Activated CD4-positive, alpha-beta T cell treated with anti-CD3 and anti-CD28 coated beads, Interleukin-10, Interleukin-2, amounts not matched to agents 100 ng/mL and 50 ng/mL, durations not matched to agents 16 hours and 8 hours (primary cell): ENCODE results near the gene GPRC5A.

Experiments used
- DNase-seq: peaks from one replicate; pipeline ENCODE4 v3.0.0-alpha.2; 2020

Gene GPRC5A

DNA sequence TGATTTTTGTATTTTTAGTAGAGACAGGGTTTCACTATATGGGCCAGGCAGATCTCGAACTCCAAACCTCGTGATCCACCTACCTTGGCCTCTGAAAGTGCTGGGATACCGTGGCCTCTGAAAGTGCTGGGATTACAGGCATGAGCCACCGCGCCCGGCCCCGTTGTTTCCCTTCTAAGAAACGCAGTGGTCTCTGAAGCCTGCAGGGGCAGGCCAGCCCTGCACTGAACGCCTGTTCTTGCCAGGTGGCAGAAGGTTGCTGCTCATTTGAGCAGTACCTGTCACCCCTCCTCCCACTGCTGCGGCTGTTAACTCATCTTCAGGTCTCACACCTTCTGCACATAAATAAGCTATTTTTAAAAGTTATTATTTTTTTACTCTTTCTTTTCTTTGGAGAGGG, 24.3 kb downstream of the GPRC5A start:
- DNase-seq = no peak

DNA sequence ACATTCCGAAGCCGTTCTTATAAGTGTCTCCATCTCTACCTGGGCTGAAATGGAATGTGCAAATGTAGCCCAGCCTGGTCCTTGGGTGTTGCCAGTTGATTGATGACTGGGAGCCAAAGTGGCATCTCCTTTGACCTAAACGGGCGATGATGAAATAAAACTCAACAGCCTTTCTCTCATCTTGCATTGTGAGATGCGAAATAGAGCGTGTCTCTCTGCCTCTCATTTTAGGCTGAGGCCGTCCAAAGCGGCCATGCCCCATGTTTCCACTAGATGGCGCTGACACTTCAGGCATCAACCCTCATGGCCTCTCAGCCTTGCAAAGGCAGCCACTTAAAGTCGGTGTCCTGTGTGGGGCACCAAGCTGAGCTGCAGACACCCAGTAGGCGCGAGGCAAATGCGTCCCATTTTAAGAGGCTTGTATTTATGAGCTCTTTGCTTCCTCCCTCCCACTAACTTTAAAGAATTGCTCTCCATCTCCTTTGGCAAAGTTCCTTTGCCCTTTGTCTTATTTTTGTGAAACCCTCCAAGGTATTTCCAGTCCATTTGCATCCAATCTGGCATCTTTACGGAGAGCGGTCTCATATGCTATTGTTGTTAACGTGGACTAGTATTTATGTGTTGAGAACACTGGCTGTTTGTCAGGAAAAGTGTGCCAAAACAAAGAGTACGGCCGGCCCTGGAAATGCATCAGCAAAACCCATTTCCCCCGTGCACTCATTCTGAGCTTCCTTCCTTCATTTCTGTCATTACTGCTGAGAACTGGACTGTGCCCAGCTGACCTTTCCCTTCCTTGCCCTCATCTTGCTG, 25.0 kb downstream of the GPRC5A start:
- DNase-seq = peak; percentile 91

DNA sequence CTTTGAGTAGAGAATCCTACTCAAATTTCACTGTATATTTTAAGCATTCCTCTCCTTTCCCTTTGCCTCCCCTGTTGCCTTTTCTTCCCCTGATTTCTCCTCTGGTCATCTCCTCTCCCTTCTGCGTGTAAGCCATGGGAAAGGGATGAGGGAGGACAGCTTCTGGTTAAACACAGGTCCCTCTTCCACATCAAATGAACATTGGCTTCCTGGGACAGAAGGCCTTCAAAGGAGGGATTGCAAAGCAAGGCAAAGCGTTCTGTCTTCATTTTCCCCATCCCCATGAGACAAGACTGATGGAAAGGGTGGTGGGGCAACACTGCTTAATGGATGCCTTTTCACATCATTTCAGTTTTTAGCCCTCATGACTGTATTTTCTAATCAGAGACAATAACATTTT, 26.2 kb downstream of the GPRC5A start:
- DNase-seq = no peak

DNA sequence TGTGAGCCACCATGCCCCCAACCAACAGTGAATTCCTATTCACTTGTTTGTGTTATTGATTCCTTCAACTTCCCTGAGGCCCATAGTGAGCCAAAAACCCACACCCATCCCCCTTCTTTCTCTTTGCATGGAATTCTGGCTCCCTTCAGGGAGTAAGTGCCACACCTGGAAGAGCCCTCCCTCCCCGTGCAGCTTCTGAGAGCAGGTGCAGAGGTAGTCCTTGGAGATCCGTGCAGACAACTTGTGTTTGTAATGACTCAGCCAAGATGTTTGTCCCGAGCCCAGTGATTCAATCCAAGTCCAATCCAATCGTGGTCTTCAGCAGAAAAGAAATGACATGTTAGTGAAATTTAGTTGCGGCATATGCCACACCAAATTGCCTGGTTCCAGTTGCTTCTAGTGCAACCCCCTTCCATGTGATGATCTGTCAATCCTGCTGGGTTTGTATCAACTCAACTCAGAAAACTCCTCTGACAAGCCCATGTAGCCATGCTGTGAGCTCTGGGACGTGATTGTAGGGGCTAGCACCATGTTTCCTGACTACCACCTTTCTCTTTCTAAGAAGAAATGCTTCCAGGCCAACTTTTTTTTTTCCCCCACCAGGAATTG, 27.5 kb downstream of the GPRC5A start:
- DNase-seq = no peak

DNA sequence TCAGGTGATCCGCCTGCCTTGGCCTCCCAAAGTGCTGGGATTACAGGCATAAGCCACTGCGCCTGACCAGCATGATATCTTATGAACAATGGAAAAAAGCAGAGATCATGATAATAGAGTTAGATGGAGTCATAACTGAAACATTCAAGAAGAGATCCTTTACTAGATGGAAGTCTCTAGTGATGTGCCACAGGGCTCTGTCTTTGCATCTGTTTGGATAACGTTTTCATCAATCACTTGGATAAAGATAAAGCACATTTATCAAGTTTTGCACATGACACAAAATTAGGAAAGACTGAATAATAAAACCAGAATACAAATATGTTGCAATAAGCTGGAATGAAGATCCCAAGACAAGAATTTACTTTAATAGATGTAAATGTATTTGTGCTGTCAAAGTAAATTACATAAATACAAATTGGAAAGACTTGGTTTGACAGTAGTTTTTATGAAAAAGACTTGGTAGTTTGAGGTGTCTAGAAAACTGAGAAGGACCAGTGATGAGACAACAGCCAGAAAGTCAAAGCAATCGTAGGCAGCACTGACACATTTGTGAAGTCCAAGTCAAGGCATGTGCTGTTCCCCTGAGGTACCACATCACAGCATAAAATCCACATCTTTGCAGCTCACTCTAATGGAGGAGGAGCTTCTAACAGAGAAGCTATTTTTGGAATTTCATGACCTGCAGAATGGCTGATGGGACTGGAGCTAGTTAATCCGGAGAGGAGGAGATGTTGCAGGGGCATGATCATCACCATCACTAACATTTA, 28.5 kb downstream of the GPRC5A start:
- no peak for DNase-seq

DNA sequence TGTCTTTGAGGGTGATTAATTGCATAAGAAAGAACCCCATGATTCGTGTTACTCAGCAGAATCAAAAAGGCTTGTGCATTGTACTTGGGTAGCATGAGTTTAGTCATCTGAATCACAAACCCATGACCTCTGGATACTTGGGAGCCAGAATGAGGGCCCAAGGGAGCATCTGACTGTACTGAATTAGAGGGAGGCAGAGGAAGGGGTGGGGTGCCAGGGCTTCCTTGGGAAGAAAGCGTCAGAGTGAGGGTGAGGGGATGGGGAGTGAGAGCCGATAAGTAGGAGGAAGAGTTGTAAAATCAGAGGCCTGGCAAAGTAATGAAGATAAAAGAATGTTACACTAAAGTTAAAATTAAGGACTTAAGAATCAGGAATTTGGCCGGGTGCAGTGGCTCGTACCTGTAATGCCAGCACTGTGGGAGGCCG, 30.8 kb downstream of the GPRC5A start:
- DNase-seq = no peak

DNA sequence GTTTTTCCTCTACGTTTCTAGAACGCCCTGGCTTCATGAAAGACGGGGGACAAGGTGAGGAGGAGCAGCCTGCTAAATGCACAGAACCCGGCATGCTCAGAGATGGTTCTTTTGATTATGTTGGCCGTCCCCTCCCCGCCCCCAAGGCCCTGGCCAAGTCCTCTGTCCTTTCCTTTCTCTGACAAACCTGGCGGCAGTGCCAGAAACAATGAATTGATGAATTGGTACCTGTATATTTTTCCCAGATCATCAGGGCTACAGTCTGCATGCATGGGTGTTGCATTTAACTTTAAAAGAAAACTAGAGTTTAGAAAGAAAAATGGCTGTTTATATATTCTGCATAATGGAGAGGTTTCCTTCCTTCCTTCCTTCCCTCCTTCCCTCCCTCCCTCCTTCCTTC, 31.6 kb downstream of the GPRC5A start:
- no peak for DNase-seq

DNA sequence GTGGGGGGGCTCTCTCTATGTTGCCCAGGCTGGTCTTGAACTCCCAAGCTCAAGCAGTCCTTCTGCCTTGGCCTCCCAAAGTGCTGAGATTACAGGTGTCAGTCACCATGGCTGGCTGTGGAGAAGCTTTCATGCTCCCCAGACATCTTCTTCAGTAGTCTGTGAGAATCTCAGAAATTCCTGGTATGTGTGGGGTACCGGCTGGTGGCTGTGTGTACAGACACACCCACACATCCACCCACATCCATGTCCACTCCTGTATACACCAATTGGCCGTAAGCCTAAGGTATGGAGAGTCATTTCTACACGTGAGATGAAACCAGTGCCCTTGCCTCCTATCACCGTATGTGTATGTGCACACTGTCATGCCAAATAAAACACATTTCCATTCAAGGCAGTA, 32.8 kb downstream of the GPRC5A start:
- DNase-seq = no peak

DNA sequence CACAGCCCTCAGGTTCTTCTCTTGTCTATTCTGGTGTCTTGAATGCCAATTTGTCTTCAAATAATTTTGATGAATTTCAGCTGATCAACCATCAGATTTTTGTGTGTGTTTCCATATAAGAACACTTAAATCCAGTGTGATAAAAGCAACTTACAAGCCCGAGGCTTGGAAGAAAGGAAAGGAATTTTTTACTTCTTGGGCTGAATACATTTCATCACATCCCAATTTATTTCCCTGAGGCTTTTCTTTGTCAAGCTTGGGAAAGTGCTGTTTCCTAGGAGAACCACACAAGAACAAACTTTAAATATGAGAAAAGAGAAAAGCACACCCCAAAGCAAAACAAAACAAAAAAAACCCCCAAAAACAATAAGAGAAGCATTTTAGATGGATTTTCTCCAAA, 34.0 kb downstream of the GPRC5A start:
- DNase-seq = no peak

DNA sequence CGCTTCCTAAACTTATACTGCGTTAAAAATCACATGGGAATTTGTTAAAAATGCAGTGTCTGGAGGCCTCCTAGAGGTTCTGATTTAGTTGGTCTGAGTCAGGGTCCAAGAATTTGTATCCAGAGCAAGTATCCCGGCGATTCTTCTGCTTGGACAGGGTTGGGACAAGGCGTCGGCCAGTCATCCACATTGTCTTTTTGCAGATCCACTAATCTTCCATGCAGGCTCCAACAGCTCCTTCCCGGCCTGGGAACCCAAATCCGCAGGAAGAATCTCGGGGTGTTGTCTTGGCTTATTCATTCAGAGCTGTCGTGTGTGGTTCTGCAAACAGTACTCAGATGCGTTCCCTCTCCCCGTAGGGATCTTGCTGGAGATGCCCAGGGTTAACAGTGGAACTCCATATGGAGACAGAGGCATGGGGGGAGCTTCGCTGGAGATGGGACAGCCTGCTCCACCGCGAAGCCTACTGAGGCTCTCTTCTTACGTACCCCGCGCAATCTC, 35.3 kb downstream of the GPRC5A start:
- no peak for DNase-seq

DNA sequence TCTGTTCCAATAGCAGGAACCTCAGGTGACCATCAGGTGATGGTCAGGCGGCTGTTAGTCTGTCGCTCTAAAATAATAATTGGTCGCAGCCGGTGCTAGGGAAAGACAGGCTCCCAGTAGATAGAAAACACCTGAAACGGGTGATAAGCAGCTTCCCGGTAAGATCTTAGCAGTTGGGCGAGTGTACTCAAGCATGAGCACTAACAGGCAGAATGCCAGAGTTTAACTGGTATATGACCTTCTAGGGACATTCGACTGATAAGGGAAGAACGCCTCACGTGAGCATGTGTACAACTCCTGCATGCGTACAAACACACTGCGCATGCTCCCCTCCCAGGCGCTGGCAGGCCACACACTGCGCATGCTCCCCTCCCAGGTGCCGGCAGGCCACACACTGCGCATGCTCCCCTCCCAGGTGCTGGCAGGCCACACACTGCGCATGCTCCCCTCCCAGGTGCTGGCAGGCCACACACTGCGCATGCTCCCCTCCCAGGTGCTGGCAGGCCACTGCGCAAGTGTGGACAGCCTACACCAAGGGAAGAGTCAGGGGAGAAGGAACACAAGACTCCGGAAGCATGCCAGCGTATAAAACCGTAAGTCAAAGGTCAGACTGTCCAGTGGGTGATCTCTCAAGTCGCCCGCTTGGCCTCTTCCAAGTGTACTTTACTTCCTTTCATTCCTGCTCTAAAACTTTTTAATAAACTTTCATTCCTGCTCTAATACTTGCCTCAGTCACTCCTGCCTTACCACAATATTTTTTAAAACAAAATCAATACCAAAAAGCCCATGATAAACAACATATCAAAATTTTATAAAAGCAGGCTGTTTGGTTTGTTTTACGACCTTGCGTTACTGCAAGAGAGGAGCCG, 36.1 kb downstream of the GPRC5A start:
- DNase-seq = peak; percentile 63

DNA sequence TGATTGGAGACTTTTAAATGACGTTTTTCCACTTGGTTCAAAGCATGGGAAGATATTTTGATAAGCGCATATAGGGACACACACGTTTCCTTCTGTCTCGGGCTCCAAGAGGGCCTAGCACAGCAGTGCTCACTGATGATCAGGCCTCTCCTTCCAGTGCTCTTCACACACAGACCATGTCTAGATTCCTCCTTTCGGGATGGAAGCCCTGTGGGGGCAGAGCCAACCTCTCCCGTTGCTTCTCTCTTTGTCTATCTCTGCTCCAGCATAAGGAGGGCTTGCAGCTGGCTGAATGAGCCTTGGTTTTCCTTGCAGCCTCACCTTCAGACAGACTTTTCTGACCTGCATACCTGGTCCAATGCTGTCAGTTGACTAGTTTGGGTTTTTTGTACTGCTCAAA, 38.3 kb downstream of the GPRC5A start:
- no peak for DNase-seq

DNA sequence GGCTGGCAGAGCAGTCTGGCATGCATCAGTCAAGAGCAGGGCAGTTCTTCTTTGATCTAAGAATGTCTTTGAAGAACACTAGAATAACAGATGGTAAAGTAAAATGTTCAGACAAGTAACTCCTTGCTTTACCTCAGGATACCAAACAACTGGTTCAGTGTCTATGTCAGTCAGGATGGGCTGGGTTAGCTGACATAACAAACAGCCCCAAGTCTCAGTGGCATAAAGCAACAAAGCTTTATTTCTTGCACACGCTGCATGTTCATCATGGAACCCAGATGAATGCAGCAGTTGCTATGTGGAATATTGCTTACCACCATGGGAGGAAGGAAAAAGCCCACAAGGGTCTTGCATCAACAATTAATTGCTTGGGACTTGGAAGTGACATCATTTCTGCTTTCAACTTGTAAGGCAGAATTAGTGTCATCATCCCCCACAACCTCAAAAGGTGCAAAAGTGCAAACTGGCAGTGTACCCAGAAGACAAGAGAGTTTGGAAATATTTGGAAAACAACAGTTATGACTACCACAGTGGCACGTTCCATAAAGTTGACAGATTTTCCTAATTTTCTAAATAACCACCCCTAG, 39.4 kb downstream of the GPRC5A start:
- DNase-seq = no peak

DNA sequence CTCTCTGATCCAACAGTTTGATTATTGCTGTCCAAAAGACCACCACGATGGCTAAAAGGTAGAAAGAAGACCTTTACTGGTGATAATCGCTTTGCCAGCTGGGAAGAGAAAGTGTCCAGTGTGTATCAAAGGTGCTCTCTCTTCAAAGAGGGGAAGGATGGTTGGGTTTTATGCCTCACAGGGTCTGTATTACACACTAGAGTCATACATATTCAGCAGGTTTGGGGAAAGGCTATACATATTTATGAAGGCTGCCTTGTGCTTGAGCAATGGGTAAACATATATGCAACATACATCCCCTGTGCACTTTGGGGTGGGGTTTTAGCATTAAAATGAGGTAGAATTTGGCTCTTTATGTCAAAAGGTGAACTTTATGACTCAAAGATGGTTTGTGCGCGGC, 42.4 kb downstream of the GPRC5A start:
- DNase-seq = no peak

DNA sequence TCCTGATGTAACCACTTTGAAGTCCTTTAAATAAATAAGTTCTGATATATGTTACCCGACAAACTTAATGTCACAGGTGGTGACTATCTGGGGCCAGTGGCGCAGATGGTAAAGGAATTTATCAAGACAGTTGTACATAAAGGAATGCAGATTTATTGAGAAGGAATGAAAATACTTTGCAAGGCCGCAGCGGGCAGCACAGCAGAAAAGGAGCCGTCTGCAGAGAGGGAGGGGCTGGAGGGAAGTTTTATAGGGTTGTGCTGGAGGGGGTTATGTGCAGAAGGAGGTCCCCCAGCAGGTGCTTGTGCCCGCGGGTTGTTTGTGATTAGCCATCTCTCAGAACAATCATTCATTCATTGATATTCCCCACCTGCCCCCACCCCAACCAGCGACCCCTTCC, 43.2 kb downstream of the GPRC5A start:
- DNase-seq = no peak

DNA sequence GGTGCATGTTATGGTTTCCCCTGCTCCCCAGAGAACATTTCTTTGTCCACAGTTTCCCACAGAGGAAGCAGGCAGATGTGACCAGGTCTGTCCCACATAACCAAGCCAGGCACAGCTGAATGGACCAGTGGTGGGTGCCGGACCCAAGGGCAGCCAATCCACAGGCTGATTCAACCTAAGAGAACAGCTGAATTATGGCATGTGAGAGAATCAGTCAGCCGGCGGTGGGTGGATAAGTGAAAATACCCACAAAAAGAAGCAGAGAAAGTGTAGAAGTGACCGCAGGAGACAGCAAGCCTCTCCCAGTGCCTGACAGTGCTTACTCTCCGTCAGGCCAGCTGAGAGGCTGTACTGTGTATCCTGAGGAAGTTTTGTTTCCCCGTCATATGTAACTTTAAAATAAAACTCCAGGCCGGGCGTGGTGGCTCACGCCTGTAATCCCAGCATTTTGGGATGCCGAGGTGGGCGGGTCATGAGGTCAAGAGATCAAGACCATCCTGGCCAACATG, 45.7 kb downstream of the GPRC5A start:
- no peak for DNase-seq

DNA sequence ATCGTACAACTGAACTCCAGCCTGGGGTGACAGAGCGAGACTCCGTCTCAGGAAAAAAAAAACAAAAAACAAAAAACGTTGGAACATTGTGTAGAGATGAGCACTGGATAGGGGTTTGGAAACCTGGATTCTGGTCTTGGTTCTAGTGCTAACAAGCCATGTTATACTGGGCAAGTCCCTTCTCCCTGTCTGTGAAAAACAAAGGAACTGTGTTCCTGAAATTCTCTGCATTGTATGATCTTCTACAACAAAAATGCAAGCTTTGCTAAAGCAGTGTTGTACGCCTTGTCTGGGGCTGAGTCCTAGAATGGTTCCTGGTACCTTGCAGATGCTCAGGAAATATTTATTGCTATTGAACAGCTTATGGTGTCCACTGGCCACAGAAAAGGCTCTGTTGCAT, 47.2 kb downstream of the GPRC5A start:
- no peak for DNase-seq

DNA sequence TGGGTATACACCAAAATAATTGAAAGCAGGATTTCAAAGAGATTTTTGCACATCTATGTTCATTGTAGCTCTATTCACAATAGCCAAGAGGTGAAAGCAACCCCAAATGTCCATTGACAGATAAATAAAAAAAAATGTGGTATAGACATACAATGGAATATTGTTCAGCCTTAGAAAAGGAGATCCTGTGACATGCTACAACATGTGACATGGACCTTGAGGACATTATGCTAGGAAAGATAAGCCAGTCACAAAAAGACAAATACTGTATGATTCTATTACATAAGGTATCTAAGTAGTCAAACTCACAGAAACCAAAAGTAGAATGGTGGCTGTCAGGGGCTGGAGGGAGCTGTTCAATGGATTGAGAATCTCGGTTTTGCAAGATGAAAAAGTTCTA, 48.5 kb downstream of the GPRC5A start:
- no peak for DNase-seq

DNA sequence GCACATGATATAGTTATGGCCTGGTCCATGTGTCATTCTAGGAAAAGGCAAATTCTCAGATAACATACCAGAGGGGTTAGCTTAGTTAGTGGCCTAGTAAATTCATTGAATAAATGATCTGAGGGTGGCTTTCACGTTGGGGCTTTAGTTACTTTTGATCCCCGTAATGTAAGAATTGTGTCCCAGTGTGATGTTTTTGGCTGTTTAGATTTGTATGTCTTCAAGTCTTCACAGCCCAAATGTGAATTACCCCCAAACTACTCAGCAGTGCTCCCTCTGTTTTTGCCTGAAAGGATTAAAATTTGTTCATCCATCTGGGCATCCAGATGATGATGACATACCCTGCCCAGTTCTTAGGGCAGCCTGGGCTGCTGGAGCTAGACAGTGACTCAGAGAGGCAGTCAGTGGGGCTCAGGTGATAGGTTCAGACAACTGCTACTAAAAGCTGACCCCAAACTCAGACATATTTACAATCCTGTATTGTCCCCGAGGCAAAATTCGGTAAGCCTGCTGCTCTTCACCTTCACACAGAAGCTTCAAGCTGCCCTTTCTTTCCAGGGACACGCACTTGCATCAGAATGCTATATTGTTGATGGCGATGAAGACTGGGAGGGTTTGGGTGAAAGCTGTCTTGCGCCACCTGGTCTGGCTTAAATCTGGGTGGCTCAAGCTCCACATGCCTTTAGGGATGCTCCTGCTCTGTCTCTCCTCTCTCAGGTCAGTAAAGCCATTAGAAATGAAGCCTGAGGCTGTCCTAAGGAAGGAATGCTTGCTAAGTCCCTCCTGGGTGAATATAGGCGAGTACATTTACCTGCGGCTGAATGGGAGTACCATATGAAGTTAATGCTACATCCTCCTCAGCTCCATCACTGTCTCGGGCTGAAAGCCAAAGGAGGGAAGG, 50.3 kb downstream of the GPRC5A start:
- DNase-seq = no peak

DNA sequence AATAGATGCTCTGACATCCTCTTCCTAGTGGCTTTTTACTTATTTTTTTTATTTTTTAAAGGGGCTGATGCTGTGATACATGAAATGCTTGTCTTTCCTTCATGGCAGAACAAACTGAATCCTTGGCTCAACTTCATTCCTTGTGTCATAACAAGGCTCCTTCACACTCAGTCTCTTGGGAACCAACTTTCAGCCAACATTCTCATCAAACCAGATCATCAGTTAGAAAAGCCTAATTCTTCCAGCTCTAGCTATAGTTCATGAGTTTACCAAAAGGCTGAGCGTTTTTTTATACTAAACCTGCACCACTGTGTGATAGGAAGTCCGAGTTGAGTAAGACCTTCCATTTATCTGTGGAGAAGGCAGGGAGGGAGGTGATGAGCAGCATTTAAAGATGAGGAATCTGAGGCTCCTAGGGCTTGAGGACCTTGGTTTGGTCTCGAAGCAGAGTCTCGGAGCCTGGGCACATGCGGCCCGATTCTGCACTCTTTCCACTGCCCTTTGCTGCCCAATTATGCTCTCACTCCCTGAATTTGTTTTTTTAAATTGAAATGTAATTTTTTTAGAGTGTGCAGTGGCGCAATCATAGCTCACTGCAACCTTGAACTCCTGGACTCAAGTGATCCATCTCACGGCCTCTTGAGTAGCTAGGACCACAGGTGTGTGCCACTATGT, 52.4 kb downstream of the GPRC5A start:
- DNase-seq = no peak

DNA sequence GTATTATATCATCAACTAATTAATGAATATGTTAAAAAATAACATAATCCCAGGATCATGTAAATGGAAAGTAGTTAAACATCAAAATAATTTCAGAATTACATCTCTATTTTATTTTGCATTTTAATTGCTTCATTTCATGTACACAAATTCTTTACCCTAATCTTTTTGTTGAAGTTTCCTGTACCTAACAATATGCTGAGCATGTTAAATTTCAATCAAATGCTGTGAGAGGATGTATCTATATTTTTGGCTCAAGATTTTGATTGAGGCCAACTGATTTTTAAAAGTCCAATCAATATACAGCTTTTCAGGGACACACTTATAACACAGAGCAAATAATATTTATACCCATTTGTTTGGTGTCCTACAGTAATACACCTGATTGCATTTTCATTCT, 54.2 kb downstream of the GPRC5A start:
- DNase-seq = no peak
